WTC11 (cell line): ENCODE results near the gene RBM19.

Source experiments
- FOXP1 ChIP-seq: sonication (generic); formaldehyde crosslinking; IDR thresholded peaks from 2 replicates; pipeline ENCODE4 v1.8.0; 2022; ENCODE audit warnings: missing genetic modification reagents, mild to moderate bottlenecking, moderate library complexity, borderline replicate concordance
- JUN ChIP-seq: sonication (generic); formaldehyde crosslinking; IDR thresholded peaks from 2 replicates; pipeline ENCODE4 v1.8.0; 2023; ENCODE audit warnings: mild to moderate bottlenecking, missing genetic modification reagents
- TEAD4 ChIP-seq: sonication (generic); formaldehyde crosslinking; IDR thresholded peaks from 2 replicates; pipeline ENCODE4 v1.8.0; 2022; ENCODE audit warnings: mild to moderate bottlenecking, missing genetic modification reagents

GRCh38 chr12:113906411-113907200 lies 59.5 kb downstream of the RBM19 start:
- TF ChIP-seq TEAD4 (CRISPR knock-in tag), result no peak
- no peak for TF ChIP-seq JUN (CRISPR knock-in tag)
- no peak for TF ChIP-seq FOXP1 (CRISPR knock-in tag)
